COLO668 (cell line): Measurements from ENCODE around the gene OR7G3.

Experiments used
- DNase-seq: peaks from one replicate; lab custom pipeline; 2025; ENCODE audit not compliant: unreplicated experiment; lab: John Stamatoyannopoulos, UW

The OR7G3 gene

DNA sequence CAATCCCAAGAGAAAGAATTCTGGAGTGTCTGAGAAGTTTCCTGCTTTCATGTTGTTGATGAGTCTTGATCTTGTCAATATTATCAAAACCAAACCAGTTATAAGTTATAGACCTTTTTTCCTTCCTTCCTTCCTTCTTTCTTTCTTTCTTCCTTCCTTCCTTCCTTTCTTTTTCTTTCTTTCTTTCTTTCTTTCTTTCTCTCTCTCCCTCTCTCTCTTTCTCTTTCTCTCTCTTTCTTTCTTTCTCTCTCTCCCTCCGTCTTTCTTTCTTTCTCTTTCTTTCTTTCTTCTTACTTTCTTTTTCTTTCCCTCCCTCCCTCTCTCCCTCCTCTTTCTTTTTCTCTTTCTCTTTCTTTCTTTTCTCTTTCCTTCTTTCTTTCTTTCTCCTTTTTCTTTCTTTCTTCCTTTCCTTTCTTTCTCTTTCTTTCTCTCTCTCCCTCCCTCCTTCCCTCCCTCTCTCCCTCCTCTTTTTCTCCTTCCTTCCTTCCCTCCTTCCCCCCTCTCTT is at the start of gene OR7G3:
TSS of gene OR7G3 (minus strand) at position 51 of the 506 bp plus-strand sequence. CDS start at position 51, 0 bp downstream.
- DNase-seq, result no peak

DNA sequence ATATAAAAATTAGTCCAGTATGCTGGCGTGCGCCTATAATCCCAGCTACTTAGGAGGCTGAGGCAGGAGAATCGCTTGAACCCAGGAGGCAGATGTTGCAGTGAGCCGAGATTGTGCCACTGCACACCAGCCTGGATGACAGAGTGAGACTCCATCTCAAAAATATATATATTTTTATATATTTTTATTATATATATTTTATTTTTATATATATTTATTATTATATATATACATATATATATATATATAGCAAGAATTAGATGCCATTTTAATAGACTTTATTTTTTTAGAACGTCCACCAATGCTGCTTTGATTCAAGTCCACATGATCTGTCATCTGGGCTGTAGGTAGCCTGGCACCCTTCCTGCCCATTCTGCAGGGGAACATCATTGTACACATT is 48.6 kb upstream of the OR7G3 start:
- no peak for DNase-seq

DNA sequence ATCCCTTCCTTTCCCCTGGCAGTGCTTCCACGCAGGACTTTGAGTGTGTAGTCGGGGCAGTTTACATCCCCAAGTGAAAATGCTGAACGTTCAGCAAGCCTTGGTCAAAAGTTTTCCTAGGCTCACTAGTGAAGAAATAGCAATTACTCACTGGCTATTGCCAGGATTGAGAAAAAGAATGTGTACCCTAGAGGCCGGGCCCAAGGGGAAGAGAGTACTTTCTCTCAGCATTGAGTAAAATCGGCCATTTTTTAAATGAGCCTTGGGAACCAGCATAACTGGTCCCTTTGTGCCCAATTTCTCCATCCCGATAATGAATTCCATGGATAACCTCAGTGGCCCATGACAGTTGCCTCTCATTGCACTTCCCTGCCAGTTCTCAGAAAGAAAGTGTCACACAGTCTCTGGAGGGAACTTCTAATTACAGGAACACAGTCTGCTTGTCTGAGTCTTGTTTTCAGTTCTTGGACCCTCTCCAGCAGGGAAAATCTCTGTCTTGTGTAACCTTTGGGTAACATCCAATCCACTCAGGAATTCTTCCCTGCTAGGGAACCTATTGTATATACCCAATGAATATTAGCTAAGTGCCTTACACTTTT is 44.7 kb upstream of the OR7G3 start:
- no peak for DNase-seq

DNA sequence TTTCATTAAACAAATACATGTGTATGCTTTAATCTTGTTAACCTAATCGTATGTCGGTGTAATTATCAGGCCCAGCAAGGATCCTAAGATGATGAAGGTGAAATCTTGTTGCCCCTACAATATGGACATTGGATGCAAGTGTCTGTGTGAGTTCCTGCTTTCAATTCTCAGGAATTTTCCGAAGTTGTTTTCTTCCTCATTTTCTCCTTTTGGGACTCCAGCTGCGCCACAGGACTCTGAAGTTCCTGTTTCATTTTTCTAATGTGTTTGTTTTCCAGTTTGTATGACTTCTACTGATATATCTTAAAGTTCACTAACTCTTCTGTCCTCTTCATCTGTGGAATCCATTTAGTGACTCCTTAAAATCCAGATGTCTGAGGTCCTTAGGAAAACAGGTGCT is 40.1 kb upstream of the OR7G3 start:
- DNase-seq, result no peak

DNA sequence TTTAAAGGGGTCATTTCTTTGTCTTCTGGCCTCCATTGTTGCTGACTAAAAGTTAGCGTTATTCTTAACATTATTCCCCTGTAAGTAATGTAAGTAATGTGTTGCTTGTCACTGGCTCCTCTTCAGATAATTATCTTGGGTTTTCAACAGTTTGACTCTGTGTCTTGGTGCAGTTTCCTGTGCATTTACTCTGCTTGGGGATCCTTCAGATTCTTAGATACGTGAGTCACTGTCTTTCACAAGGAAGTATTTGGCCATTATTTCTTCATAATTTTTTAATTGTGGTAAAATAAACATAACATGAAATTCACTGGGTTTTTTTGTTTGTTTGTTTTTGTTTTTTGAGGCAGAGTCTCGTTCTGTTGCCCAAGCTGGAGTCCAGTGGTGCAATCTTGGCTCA is 38.5 kb upstream of the OR7G3 start:
- DNase-seq, result no peak

DNA sequence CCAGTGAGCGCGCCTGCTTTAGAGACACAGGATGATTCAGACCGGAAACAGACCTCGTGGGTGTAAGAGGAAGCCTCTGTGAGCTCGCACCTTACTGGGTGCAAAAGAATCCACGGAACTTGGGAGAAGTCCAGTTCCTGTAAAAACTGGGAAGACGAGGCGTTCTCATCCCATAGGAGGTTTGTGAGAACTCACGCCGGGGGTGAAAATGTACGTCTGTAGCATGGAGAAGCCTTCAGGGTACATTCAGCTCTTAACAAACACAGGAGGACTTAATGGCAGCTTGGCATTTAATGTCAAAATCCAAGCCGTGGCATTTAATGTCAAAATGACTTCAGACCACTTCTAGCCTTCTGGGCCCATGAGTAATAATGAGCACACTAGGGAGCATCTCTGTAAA is 34.7 kb upstream of the OR7G3 start:
- DNase-seq, result no peak

DNA sequence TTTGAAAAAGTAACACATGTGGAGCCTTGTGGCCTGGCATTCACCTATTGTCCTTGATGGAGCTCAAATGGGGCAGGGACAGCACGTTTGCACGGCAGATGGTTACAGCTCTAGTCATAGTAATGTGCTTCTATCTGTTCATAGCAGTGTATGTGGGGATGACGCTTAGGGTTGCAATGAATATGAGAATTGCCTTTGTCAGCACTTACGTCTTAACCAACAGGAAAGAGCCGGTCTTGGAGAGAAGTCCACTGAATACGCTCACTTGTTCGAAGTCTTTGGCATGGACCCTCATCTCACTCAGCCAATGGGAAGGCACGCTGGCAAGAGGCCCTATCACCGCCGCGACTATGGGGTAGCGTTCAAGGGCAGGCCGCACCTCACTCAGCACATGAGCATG is 33.1 kb upstream of the OR7G3 start:
- no peak for DNase-seq

DNA sequence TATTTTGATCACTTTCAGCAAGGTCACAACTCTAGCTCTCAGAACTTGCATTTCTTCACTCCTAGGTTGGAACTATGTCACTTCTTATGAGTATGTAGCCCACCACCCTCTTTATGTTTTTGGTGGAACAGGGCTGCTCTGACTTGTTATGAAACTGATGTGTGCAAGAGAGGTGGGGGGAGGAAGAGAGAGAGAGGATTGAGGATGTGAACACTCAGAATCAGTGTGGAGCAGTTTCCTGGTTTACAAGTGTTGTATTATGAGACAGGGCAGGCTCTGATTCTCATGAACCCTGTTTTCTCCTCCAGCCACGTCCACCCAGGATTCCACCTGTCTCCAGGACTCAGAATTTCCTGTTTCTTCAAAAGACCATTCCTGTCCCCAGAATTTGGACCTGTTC is 29.6 kb upstream of the OR7G3 start:
- DNase-seq, result no peak

DNA sequence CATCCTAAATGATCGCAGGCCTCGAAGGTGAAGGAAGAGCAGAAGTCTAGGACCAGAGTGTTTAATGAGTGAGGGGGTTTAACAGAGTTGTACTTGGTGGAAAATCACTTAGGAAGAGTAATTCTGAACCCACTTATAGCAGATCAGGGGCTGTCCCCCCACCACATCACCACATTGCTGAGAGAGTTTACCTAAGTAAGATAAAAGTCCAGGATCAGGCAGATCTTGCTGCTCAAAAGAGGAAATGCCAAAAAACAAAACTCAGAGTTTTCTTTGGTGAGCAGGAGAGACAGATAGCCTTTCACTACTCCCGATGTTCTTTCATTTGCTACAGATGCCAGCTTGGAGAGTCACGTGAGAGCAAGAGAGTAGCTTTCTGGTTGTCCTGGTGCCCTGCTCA is 28.8 kb upstream of the OR7G3 start:
- no peak for DNase-seq

DNA sequence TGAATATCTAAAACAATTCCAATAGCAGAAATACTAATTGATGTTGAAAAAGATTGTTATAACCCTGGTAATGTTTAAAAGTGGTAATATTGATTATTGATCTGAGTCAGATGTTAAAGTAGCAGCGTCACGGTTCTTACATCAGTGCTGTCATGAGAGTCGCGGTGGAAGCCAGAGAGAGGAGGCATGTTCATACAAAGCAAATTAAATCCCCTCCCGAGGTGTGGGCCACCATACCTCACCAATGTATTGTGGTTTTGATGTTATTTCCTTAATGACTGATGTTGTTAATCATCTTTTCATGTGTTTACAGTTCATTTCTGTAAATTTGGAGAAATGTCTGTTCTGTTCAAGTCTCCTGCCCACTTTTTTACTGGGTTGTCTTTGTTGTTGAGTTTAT is 24.6 kb upstream of the OR7G3 start:
- DNase-seq, result no peak

DNA sequence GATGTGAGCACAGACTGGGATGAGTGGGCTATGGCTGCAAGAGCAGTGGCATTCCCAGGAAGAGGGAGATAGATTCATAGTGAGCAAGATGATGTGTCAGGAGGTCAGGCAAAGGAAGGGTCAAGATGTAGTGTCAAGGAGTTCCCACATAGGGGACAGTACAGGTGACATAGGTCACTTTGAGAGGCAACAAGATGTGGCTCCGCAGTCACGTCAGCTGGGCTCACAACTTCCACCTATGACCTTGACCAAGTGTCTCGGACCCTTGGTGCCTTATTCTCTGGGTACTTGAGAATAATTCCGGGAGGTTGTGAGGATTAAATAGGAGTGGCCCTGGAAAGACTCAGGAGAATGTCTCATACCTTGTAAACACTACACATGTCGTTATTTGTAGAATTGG is 23.9 kb upstream of the OR7G3 start:
- DNase-seq, result no peak

DNA sequence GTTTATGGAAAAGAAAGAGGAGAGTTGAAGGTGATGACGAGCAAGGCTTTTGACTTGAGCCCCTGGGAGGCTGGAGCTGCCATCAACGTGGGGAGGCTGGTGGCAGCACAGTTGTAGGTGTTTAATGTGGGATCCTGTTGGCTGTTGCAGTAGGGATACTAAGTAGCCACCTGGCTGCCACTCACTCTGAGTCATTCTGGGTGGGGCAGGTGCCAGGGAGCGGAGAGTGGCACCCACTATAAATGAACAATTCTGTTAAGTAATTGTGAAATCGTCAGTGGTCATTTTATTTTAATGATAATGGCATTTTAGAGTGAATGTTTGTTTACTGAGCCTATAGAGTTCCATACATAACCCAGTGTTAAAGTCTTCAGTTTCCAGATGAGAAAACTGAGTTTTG is 23.2 kb upstream of the OR7G3 start:
- no peak for DNase-seq

DNA sequence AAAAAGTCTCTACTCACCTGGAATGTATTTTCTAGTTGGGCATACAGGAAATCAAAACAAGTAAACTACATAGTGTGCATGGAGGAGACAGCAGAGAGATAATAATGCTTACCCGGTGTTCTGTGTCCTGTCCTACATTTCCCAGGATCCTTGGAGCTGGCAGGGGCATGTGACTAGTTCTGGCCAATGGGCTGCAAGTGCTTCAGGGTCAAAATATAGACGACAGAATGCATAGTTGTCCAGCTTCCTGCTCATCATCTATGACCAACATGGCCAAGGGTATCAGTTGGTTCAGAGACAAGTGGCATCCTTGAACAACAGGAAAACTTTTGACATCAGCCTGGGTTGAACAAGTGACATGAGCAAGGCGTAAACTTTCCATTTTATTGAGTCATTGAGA is 21.9 kb upstream of the OR7G3 start:
- DNase-seq, result no peak

DNA sequence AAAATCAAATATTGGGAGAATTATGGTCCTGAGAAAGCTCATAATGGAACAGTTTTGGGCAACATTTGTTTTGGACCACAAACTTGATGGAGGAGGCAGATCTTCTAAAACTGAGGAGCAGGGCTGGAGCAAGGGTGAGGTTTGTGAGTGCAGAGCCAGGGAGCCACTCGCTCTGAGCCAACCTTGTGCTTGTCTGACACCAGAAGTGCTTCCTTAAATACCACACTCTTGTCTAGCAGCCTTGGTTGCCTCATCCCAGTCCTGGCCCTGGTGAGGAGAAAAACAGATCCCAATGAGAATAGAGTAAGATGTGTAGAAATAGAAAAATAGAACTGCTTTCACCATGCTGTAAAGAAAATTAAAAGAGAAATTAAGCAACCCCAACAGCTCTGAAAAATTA is 20.1 kb upstream of the OR7G3 start:
- no peak for DNase-seq

DNA sequence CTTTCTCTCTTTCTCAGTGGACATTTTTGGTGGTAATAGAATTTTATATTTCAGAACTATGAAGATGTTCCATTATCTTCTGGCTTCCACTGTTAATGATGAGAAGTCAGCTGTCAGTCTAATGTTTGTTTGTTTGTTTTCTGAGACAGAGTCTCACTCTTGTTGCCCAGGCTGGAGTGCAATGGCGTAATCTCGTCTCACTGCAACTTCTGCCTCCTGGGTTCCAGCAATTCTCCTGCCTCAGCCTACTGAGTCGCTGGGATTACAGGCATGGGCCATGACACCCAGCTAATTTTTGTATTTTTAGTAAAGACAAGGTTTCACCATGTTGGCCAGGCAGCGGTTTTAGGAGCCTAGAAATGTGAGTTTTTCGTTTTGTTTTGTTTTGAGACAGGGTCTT is 18.2 kb upstream of the OR7G3 start:
- DNase-seq, result no peak

DNA sequence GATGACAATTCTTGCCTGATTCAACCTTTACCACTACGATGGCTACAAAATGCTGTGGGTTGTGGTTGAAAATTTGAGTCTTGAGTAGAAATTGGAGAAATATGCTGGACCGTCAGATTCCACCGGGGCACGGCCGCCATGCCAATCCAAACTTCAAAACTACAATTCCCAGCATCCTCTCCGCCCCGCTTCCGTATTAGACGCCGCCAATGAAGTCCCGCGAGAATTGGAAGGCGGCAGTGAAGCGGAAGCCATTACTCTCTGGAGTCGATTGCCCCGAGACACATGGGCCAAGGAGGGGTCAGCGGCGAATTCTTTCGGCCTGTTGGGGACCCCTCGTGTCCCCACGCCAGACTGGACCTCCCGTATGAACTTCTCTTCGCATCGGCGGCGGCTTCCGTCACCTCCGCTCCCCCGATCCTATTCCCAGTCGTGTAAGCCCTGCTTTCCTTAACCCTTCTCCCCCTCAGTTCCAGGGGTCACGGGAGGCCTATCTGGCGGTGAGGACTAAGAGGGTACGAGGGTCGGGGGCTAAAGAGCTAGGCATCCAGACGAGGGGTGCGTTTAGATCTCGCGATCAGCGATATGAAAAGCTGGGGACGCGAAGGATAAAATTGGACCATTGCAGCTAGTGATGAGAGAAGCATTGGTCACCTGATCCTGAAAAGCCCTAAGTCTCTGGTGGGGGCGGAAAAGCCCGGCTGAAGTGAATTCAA is 13.6 kb upstream of the OR7G3 start, which contains the start of gene ZNF317:
TSS of gene ZNF317 (plus strand) at position 239 of the 716 bp plus-strand sequence. CDS start 15,620 bp downstream, outside the sequence.
- DNase-seq, result peak; percentile 93

DNA sequence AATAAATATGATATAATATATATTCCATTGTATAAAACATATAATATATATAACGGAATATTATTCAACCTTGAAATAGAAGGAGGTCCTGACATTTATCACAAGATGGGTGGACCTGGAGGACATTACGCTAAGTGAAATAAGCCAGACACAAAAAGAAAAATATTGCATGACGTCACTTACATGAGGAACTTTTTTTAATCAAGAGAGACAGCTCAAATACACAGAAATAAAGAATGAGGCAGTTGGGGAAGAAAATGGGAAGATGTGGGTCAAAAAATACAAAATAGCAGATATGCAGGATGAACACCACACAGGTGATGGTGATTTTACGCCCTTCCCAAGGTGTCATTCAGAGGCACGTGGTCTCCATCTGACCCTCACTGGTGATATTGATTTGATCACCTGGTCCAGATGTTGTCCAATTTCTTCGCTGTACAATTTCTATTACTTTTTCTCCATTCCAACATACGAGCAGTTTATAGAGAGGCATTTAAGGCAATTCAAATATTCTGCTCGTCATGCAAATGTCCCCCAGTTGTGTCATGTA is 12.9 kb upstream of the OR7G3 start:
- peak; percentile 22 for DNase-seq

DNA sequence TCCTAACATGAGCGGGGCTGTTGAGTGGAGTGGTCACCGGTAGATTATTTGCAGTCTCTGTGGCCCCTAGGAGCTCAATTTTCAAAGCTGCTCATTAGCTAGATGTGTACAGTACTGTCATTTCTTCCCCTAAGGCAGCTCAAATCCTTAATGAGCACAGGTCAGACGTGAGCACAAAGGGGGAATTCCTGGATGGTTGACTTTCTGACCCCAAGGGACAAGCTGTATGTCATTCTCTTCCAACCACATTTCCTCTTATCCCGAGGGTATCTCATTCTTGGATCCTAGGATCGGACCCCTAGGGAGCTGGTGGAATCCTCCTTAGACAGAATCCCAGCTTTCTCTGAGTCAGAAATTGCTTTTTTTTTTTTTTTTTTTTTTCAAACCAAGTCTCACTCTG is 5.7 kb upstream of the OR7G3 start:
- DNase-seq, result no peak

DNA sequence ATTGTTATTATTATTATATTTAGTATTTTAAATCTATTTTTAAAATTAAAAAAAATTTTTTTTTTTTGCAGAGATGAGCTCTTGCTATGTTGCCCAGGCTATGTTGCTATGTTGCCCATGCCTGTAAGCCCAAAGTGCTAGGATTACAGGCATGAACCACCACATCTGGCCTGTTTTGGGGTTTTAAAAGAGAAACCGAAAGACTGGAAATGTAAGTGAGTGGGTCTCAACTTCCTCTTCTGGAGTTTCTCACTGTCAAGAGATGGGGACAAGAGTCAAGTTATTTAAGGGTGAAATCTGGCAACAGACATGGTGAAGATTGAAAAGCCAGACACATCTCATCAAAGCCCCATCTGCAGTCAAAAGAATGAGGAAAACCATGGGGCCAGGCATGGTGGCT is 4.2 kb upstream of the OR7G3 start:
- no peak for DNase-seq

DNA sequence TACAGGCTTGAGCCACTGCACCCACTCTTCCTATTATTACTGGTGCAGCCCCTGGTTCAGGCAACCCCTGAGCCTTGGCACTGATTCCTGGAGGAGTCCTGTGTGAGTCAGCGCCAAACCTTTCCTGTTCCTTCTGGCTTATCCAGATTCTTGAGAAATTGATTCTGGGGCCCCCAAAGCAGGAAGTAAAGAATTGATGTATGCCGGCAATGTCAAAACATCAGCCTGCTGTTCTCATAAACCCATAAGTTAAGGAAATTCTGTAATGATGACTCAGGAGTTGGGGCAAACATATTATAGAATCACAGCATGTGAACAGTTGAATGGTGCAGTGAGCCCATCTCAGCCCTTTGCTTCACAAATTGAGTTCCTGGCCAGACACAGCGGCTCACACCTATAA is 1.4 kb upstream of the OR7G3 start:
- no peak for DNase-seq

DNA sequence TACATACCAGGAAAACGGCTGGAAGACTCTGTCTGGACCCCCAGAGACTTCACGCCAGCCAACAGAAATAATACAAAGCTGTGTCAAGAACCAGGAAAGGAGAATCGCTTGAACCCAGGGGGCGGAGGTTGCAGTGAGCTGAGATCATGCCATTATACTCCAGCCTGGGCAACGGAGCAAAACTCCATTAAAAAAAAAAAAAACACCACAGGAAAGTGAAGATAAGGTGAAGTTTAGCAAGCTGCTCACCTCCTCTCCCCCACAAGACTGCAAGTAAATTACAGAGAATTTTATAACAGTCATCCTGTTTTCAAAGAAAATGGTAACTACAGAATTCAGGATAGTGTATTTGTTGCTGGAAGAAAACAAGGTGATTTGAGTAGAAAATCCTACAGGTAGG is 10.2 kb downstream of the OR7G3 start:
- DNase-seq, result no peak

DNA sequence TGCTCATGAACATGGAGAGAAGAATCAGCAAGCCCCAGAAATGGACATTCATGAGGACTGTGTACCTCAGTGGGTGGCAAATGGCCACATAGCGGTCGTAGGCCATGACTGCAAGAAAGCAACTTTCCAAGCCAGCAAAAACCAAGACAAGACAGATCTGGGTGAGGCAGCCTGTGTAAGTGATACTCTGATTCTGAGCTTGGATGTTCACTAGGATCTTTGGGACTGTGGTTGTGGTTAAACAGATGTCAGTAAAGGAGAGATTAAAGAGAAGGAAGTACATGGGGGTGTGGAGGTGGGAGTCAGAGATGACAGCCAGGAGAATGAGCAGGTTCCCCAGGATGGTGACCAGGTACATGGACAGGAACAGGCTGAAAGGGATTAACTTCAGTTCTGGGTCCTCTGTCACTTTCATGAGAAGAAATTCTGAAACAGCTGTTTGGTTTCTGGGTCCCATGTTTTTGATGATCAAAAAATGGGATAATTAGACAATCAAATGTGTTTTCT is 11.4 kb downstream of the OR7G3 start, which contains the start of gene OR7G1:
TSS of gene OR7G1 (minus strand) at position 457 of the 507 bp plus-strand sequence. CDS start at position 457, 0 bp downstream.
- DNase-seq, result no peak
